HEK293 (cell line): Measurements from ENCODE around the gene WDR38.
"Not testable (repeated sequence)": the region's sequence is repeated elsewhere in the genome, so short reads cannot be mapped to it uniquely, and the experiment has no call there.

Experiments
- CTCF ChIA-PET: fragments of 350-600 bp; formaldehyde crosslinking; extraction: SDS; loops from one replicate; lab custom pipeline; 2021; ENCODE audit warnings: antibody characterized with exemption; lab: Yijun Ruan, JAX
- POLR2A ChIA-PET: fragments of 300-600 bp; formaldehyde crosslinking; extraction: SDS; loops from one replicate; lab custom pipeline; 2020; ENCODE audit warnings: antibody characterized with exemption, inconsistent platforms; lab: Yijun Ruan, JAX
- H3K27ac ChIP-seq: fragments of 200-500 bp; sonication (Bioruptor generic); 2 replicates; pipeline ENCODE4 v1.5.1; 2014; ENCODE audit warnings: low read depth, low read length, control low read depth, inconsistent platforms; ENCODE audit errors: extremely low read depth
- H3K36me3 ChIP-seq, 2 experiments: fragments of 200-500 bp in 1 of 2; sonication (Bioruptor generic) in 1 of 2; 1 replicate in 1 of 2; 2 replicates in 1 of 2; pipeline ENCODE4 v1.5.1; 2014 to 2017; ENCODE audit warnings: inconsistent platforms in 2 of 2, low read length in 2 of 2; ENCODE audit not compliant: control insufficient read depth in 2 of 2, insufficient read depth in 1 of 2
- H3K4me1 ChIP-seq: fragments of 200-500 bp; sonication (Bioruptor generic); 2 replicates; pipeline ENCODE4 v1.5.1; 2014; ENCODE audit warnings: mild to moderate bottlenecking, low read length, inconsistent platforms; ENCODE audit not compliant: control insufficient read depth, insufficient read depth
- H3K4me3 ChIP-seq: 2 replicates; pipeline ENCODE4 v1.5.1; 2011; ENCODE audit warnings: low read depth, mild to moderate bottlenecking, control low read depth, low read length, moderate library complexity
- H3K9me3 ChIP-seq: fragments of 200-500 bp; sonication (Bioruptor generic); 2 replicates; pipeline ENCODE4 v1.5.1; 2014; ENCODE audit warnings: low read depth, low read length, inconsistent platforms; ENCODE audit not compliant: control insufficient read depth, insufficient read depth
- TCF7L2 ChIP-seq: IDR thresholded peaks from 2 replicates; pipeline ENCODE4 v1.6.1; 2011; ENCODE audit warnings: low read depth, mild to moderate bottlenecking, inconsistent platforms, low read length, moderate library complexity, borderline replicate concordance
- ZBTB7A ChIP-seq: fragments of 450-650 bp; formaldehyde crosslinking; IDR thresholded peaks from 2 replicates; pipeline ENCODE4 v1.5.1; 2016; ENCODE audit warnings: low read depth, missing biosample characterization, missing genetic modification characterization
- ZIC2 ChIP-seq: fragments of 450-650 bp; formaldehyde crosslinking; IDR thresholded peaks from 2 replicates; pipeline ENCODE4 v1.5.1; 2016; ENCODE audit warnings: missing biosample characterization, missing genetic modification characterization
- ZNF274 ChIP-seq, 2 experiments: fragments of 200-500 bp in 1 of 2; fragments of 450-650 bp in 1 of 2; sonication (Bioruptor generic) in 1 of 2; formaldehyde crosslinking in 1 of 2; IDR thresholded peaks; 2 replicates each; pipeline versions ENCODE4 v1.5.1 to v1.6.1; 2014 to 2016; ENCODE audit warnings: borderline replicate concordance in 1 of 2, inconsistent platforms in 1 of 2, low read length in 1 of 2, missing biosample characterization in 1 of 2, missing genetic modification characterization in 1 of 2
- ZNF530 ChIP-seq: fragments of 450-650 bp; formaldehyde crosslinking; IDR thresholded peaks from 2 replicates; pipeline ENCODE4 v1.5.1; 2016; ENCODE audit warnings: low read depth, missing biosample characterization, missing genetic modification characterization
- ZNF596 ChIP-seq: fragments of 450-650 bp; IDR thresholded peaks from 2 replicates; pipeline ENCODE4 v1.5.0; 2018; ENCODE audit warnings: missing biosample characterization, mild to moderate bottlenecking, missing genetic modification characterization, moderate library complexity
- ZNF777 ChIP-seq: fragments of 450-650 bp; formaldehyde crosslinking; IDR thresholded peaks from 2 replicates; pipeline ENCODE4 v1.5.1; 2017; ENCODE audit warnings: missing biosample characterization, missing genetic modification characterization, borderline replicate concordance
- TF ChIP-seq, protein P1 (sequence below): fragments of 450-650 bp; formaldehyde crosslinking; IDR thresholded peaks from 2 replicates; pipeline ENCODE4 v1.5.1; 2016; ENCODE audit warnings: missing biosample characterization, missing genetic modification characterization, borderline replicate concordance
- TF ChIP-seq, protein P2 (sequence below): fragments of 450-650 bp; formaldehyde crosslinking; IDR thresholded peaks from 2 replicates; pipeline ENCODE4 v1.5.1; 2016; ENCODE audit warnings: missing biosample characterization, missing genetic modification characterization
- TF ChIP-seq, protein P3 (sequence below): fragments of 450-650 bp; IDR thresholded peaks from 2 replicates; pipeline ENCODE4 v1.5.1; 2018; ENCODE audit warnings: missing biosample characterization, missing genetic modification characterization
- TF ChIP-seq, protein P4 (sequence below): fragments of 450-650 bp; formaldehyde crosslinking; IDR thresholded peaks from 2 replicates; pipeline ENCODE4 v1.5.1; 2016; ENCODE audit warnings: missing biosample characterization, missing genetic modification characterization
- TF ChIP-seq, protein P5 (sequence below): fragments of 450-650 bp; formaldehyde crosslinking; IDR thresholded peaks from 2 replicates; pipeline ENCODE4 v1.5.1; 2016; ENCODE audit warnings: missing biosample characterization, missing genetic modification characterization
- TF ChIP-seq, protein P6 (sequence below): fragments of 450-650 bp; formaldehyde crosslinking; IDR thresholded peaks from 2 replicates; pipeline ENCODE4 v1.5.1; 2017; ENCODE audit warnings: missing biosample characterization, missing genetic modification characterization
- TF ChIP-seq, protein P7 (sequence below): fragments of 450-650 bp; formaldehyde crosslinking; IDR thresholded peaks from 2 replicates; pipeline ENCODE4 v1.5.1; 2016; ENCODE audit warnings: missing biosample characterization, missing genetic modification characterization

The WDR38 gene

DNA sequence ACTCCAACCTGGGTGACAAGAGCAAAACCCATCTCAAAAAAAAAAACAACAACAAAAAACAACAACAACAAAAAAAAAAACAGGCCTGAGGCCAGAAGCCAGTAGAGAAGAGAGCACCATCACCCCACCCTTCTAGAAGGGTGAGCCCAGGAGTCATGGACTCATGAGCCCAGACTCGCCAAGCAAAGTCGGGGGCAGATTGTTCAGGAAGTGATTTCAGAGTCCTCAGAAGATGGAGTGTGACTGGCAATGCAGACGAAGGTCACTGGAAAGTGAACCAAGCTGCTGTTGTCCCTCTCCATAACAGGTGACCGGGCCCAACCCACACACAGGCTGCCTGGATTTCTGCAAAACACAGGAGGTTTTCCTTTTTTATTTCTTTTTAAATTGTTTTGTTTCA is 9.0 kb upstream of the WDR38 start (continued):
- TF ChIP-seq, protein P1, sequence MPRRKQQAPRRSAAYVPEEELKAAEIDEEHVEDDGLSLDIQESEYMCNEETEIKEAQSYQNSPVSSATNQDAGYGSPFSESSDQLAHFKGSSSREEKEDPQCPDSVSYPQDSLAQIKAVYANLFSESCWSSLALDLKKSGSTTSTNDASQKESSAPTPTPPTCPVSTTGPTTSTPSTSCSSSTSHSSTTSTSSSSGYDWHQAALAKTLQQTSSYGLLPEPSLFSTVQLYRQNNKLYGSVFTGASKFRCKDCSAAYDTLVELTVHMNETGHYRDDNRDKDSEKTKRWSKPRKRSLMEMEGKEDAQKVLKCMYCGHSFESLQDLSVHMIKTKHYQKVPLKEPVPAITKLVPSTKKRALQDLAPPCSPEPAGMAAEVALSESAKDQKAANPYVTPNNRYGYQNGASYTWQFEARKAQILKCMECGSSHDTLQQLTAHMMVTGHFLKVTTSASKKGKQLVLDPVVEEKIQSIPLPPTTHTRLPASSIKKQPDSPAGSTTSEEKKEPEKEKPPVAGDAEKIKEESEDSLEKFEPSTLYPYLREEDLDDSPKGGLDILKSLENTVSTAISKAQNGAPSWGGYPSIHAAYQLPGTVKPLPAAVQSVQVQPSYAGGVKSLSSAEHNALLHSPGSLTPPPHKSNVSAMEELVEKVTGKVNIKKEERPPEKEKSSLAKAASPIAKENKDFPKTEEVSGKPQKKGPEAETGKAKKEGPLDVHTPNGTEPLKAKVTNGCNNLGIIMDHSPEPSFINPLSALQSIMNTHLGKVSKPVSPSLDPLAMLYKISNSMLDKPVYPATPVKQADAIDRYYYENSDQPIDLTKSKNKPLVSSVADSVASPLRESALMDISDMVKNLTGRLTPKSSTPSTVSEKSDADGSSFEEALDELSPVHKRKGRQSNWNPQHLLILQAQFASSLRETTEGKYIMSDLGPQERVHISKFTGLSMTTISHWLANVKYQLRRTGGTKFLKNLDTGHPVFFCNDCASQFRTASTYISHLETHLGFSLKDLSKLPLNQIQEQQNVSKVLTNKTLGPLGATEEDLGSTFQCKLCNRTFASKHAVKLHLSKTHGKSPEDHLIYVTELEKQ = no peak
- no peak for TF ChIP-seq ZNF274 (IDR thresholded peaks at IDR 0.05; ENCODE audit: low read length)
- TF ChIP-seq ZNF274 (tag by site-specific recombination; IDR thresholded peaks at IDR 0.05; ENCODE audit: borderline replicate concordance) = no peak
- TF ChIP-seq, protein P2, sequence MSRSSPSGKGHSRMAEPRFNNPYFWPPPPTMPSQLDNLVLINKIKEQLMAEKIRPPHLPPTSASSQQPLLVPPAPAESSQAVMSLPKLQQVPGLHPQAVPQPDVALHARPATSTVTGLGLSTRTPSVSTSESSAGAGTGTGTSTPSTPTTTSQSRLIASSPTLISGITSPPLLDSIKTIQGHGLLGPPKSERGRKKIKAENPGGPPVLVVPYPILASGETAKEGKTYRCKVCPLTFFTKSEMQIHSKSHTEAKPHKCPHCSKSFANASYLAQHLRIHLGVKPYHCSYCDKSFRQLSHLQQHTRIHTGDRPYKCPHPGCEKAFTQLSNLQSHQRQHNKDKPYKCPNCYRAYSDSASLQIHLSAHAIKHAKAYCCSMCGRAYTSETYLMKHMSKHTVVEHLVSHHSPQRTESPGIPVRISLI (tag by site-specific recombination) = no peak
- no peak for TF ChIP-seq ZIC2 (tag by site-specific recombination)
- TF ChIP-seq ZNF596 = no peak
- no peak for TF ChIP-seq ZBTB7A (tag by site-specific recombination)
- TF ChIP-seq, all 188 proteins: peak for 0

DNA sequence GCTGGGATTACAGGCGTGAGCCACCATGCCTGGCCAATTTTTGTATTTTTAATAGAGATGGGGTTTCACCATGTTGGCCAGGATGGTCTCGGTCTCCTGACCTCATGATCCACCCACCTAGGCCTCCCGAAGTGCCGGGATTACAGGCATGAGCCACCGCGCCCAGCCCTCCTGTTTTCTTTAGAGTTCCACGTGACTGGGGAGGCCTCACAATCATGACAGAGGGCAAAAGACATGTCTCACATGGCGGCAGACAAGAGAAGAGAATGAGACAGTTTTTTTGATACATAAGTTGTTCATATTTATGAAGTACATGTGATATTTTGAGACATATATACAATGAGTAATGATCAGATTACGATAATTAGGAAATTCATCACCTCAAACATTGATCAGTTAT is 6.8 kb upstream of the WDR38 start:
- CTCF ChIA-PET = interaction anchor here (0.6 to 31.1 kb wide), 8 partner anchors 10 to 645 kb away, joined by 3 to 1257 read pairs (median 5); partner anchors contain the start of genes NR6A1 and OLFML2A
- not testable (repeated sequence) for H3K27ac ChIP-seq, H3K36me3 ChIP-seq, H3K4me1 ChIP-seq, H3K9me3 ChIP-seq, H3K4me3 ChIP-seq
- POLR2A ChIA-PET = interaction anchor here (0.6 to 0.9 kb wide), 2 partner anchors 31 to 395 kb away, joined by 3 to 4 read pairs; partner anchors contain the start of gene HSPA5

DNA sequence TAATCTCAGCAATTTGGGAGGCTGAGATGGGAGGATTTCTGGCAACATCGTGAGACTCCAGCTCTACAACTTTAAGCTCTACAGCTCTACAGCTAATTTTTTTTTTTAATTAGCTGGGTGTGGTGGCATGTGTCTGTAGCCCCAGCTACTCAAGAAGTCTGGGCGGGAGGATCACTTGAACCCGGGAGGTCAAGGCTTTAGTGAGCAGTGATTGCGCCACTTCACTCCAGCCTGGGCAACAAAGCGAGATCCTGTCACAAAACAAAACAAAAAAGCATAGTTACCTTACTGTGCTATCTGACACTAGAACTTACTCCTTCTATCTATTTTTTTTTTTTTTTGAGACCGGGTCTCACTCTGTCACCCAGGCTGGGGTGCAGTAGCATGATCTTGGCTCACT is 6.3 kb upstream of the WDR38 start:
- no peaks in the 10 kb centered on the region for H3K36me3 ChIP-seq
- H3K4me1 ChIP-seq = no peaks in the 10 kb centered on the region
- ChIA-PET POLR2A (interaction anchor here (0.6 kb wide), 1 partner anchor 31 kb away, joined by 4 read pairs; no protein-coding TSS in a partner anchor), CTCF (interaction anchor here (0.6 to 31.1 kb wide), 6 partner anchors 9 to 644 kb away, joined by 3 to 1257 read pairs (median 5); partner anchors contain the start of genes NR6A1 and OLFML2A)
- no peak overlapping the region for H3K27ac ChIP-seq
- no peaks in the 10 kb centered on the region for H3K9me3 ChIP-seq
- no peak overlapping the region for H3K4me3 ChIP-seq
- TF ChIP-seq ZNF777 (tag by site-specific recombination) (no peak), ZNF530 (tag by site-specific recombination) (no peak), TCF7L2 (no peak)
- TF ChIP-seq, protein P3, sequence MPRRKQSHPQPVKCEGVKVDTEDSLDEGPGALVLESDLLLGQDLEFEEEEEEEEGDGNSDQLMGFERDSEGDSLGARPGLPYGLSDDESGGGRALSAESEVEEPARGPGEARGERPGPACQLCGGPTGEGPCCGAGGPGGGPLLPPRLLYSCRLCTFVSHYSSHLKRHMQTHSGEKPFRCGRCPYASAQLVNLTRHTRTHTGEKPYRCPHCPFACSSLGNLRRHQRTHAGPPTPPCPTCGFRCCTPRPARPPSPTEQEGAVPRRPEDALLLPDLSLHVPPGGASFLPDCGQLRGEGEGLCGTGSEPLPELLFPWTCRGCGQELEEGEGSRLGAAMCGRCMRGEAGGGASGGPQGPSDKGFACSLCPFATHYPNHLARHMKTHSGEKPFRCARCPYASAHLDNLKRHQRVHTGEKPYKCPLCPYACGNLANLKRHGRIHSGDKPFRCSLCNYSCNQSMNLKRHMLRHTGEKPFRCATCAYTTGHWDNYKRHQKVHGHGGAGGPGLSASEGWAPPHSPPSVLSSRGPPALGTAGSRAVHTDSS = no peak
- TF ChIP-seq, protein P4, sequence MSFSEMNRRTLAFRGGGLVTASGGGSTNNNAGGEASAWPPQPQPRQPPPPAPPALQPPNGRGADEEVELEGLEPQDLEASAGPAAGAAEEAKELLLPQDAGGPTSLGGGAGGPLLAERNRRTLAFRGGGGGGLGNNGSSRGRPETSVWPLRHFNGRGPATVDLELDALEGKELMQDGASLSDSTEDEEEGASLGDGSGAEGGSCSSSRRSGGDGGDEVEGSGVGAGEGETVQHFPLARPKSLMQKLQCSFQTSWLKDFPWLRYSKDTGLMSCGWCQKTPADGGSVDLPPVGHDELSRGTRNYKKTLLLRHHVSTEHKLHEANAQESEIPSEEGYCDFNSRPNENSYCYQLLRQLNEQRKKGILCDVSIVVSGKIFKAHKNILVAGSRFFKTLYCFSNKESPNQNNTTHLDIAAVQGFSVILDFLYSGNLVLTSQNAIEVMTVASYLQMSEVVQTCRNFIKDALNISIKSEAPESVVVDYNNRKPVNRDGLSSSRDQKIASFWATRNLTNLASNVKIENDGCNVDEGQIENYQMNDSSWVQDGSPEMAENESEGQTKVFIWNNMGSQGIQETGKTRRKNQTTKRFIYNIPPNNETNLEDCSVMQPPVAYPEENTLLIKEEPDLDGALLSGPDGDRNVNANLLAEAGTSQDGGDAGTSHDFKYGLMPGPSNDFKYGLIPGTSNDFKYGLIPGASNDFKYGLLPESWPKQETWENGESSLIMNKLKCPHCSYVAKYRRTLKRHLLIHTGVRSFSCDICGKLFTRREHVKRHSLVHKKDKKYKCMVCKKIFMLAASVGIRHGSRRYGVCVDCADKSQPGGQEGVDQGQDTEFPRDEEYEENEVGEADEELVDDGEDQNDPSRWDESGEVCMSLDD = no peak
- TF ChIP-seq, protein P5, sequence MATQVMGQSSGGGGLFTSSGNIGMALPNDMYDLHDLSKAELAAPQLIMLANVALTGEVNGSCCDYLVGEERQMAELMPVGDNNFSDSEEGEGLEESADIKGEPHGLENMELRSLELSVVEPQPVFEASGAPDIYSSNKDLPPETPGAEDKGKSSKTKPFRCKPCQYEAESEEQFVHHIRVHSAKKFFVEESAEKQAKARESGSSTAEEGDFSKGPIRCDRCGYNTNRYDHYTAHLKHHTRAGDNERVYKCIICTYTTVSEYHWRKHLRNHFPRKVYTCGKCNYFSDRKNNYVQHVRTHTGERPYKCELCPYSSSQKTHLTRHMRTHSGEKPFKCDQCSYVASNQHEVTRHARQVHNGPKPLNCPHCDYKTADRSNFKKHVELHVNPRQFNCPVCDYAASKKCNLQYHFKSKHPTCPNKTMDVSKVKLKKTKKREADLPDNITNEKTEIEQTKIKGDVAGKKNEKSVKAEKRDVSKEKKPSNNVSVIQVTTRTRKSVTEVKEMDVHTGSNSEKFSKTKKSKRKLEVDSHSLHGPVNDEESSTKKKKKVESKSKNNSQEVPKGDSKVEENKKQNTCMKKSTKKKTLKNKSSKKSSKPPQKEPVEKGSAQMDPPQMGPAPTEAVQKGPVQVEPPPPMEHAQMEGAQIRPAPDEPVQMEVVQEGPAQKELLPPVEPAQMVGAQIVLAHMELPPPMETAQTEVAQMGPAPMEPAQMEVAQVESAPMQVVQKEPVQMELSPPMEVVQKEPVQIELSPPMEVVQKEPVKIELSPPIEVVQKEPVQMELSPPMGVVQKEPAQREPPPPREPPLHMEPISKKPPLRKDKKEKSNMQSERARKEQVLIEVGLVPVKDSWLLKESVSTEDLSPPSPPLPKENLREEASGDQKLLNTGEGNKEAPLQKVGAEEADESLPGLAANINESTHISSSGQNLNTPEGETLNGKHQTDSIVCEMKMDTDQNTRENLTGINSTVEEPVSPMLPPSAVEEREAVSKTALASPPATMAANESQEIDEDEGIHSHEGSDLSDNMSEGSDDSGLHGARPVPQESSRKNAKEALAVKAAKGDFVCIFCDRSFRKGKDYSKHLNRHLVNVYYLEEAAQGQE = no peak
- TF ChIP-seq, protein P6, sequence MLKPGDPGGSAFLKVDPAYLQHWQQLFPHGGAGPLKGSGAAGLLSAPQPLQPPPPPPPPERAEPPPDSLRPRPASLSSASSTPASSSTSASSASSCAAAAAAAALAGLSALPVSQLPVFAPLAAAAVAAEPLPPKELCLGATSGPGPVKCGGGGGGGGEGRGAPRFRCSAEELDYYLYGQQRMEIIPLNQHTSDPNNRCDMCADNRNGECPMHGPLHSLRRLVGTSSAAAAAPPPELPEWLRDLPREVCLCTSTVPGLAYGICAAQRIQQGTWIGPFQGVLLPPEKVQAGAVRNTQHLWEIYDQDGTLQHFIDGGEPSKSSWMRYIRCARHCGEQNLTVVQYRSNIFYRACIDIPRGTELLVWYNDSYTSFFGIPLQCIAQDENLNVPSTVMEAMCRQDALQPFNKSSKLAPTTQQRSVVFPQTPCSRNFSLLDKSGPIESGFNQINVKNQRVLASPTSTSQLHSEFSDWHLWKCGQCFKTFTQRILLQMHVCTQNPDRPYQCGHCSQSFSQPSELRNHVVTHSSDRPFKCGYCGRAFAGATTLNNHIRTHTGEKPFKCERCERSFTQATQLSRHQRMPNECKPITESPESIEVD = no peak
- TF ChIP-seq, protein P7, sequence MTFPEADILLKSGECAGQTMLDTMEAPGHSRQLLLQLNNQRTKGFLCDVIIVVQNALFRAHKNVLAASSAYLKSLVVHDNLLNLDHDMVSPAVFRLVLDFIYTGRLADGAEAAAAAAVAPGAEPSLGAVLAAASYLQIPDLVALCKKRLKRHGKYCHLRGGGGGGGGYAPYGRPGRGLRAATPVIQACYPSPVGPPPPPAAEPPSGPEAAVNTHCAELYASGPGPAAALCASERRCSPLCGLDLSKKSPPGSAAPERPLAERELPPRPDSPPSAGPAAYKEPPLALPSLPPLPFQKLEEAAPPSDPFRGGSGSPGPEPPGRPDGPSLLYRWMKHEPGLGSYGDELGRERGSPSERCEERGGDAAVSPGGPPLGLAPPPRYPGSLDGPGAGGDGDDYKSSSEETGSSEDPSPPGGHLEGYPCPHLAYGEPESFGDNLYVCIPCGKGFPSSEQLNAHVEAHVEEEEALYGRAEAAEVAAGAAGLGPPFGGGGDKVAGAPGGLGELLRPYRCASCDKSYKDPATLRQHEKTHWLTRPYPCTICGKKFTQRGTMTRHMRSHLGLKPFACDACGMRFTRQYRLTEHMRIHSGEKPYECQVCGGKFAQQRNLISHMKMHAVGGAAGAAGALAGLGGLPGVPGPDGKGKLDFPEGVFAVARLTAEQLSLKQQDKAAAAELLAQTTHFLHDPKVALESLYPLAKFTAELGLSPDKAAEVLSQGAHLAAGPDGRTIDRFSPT (tag by site-specific recombination) = no peak
